ENCODE data around the gene CDS1.

DNA sequence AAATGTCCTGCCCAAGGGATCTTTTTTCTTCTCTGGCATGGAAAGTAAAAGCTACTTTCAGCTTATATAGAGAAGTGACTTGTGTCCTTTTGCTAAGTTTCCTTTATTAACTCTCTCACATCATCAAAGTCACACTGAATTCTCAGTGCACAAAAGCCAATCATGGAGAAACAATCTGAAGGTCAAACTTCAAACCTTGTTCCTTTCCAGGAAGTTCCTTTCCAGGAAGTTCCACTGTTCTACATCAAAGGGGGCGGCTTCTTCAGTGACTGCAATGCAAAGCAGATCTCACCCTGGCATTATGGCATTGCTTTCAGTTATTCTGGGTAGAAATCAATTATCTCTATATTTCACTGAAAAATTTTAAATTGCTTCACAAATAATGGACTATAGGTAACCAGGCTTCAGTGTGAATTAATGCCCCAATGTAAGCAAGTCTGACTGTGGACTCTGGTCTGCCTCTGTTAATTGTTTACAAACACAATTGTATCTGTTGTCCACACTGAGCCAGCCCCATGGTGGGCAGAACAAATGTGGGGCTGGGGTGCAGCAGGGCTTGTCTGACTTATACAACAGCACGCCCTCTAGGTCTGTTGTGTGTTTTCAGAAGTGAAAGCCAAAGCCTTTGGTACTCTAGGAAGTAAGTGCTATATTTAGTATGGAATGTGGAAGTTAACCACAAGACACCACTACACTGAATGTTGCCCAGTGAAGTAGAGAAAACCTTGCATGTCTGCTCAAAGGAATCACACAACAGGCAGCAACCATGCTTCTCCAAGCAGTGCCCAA, 98.8 kb downstream of the CDS1 start:
- TF ChIP-seq EP300 (IDR thresholded peaks at IDR 0.05; ENCODE audit: borderline replicate concordance in 1 of 2, control insufficient read depth in 1 of 2, low read depth in 2 of 2, low read length in 2 of 2) = no peak
- TF ChIP-seq, protein P1, sequence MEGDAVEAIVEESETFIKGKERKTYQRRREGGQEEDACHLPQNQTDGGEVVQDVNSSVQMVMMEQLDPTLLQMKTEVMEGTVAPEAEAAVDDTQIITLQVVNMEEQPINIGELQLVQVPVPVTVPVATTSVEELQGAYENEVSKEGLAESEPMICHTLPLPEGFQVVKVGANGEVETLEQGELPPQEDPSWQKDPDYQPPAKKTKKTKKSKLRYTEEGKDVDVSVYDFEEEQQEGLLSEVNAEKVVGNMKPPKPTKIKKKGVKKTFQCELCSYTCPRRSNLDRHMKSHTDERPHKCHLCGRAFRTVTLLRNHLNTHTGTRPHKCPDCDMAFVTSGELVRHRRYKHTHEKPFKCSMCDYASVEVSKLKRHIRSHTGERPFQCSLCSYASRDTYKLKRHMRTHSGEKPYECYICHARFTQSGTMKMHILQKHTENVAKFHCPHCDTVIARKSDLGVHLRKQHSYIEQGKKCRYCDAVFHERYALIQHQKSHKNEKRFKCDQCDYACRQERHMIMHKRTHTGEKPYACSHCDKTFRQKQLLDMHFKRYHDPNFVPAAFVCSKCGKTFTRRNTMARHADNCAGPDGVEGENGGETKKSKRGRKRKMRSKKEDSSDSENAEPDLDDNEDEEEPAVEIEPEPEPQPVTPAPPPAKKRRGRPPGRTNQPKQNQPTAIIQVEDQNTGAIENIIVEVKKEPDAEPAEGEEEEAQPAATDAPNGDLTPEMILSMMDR (IDR thresholded peaks at IDR 0.05 in 2 of 3, conservative IDR thresholded peaks at IDR 0.05 in 1 of 3; ENCODE audit: control insufficient read depth in 2 of 3, extremely low read depth in 1 of 3, insufficient read depth in 1 of 3, low read depth in 3 of 3, low read length in 3 of 3) = no peak
- no peak for TF ChIP-seq RAD51 (IDR thresholded peaks at IDR 0.05)
- no peak for TF ChIP-seq SUZ12 (IDR thresholded peaks at IDR 0.05; ENCODE audit: unreplicated experiment)
- no peak for TF ChIP-seq RFX5 (IDR thresholded peaks at IDR 0.05; ENCODE audit: low read depth, low read length)
- TF ChIP-seq POLR2A (IDR thresholded peaks at IDR 0.05; ENCODE audit: low read depth, low read length) = no peak
- TF ChIP-seq SMC3 (IDR thresholded peaks at IDR 0.05; ENCODE audit: borderline replicate concordance, low read length) = no peak
- TF ChIP-seq SIX5 (IDR thresholded peaks at IDR 0.05; ENCODE audit: low read depth, low read length, severe bottlenecking) = no peak
- TF ChIP-seq EZH2 (IDR thresholded peaks at IDR 0.05; ENCODE audit: borderline replicate concordance, control insufficient read depth, low read depth, low read length) = no peak
- no peak for TF ChIP-seq POLR2AphosphoS5 (IDR thresholded peaks at IDR 0.05; ENCODE audit: low read length)
